Measurements from ENCODE around the gene P2RY6.

The P2RY6 gene

DNA sequence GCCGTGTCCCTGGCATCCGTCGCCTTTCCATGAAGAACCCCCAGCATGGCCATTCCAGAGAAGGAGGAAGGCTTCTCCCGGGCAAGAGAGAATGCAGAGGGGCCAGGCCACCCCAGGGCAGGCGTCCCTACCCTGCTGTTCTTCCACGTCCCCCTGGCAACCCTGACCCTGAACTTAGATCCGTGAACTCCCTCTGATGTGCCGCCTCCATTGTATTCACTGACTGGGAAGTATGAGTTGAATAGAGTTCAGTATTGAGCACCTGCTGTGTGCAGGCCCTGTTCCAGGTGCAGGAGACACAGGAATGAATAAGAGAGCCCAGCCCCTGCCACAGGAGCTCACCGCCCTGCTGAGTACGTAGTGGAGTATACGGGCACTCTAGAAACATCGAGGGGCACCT is 74.9 kb downstream of the P2RY6 start:
- Histone ChIP-seq H3K27ac (ENCODE audit: low read depth, low read length) (no peak overlapping the region), H3K36me3 (ENCODE audit: control insufficient read depth, insufficient read depth, low read length) (no peaks in the 10 kb centered on the region), H3K4me1 (ENCODE audit: control insufficient read depth, insufficient read depth, low read length) (peaks cover 5% of the 10 kb centered on the region; the same call in 1 of the 2 replicates), H3K9me3 (ENCODE audit: control insufficient read depth, insufficient read depth, low read length) (no peaks in the 10 kb centered on the region), H3K4me3 (ENCODE audit: low read depth, low read length) (no peak overlapping the region), H3K27me3 (ENCODE audit: control insufficient read depth, insufficient read depth, low read length) (peaks cover 13% of the 10 kb centered on the region), H3K9ac (ENCODE audit: low read depth, low read length) (no peak overlapping the region)

Data from HUES48 (cell line).